ENCODE measurements around the gene CEP170B.
"Not testable (repeated sequence)": the region's sequence is repeated elsewhere in the genome, so short reads cannot be mapped to it uniquely, and the experiment has no call there.

CEP170B gene

DNA sequence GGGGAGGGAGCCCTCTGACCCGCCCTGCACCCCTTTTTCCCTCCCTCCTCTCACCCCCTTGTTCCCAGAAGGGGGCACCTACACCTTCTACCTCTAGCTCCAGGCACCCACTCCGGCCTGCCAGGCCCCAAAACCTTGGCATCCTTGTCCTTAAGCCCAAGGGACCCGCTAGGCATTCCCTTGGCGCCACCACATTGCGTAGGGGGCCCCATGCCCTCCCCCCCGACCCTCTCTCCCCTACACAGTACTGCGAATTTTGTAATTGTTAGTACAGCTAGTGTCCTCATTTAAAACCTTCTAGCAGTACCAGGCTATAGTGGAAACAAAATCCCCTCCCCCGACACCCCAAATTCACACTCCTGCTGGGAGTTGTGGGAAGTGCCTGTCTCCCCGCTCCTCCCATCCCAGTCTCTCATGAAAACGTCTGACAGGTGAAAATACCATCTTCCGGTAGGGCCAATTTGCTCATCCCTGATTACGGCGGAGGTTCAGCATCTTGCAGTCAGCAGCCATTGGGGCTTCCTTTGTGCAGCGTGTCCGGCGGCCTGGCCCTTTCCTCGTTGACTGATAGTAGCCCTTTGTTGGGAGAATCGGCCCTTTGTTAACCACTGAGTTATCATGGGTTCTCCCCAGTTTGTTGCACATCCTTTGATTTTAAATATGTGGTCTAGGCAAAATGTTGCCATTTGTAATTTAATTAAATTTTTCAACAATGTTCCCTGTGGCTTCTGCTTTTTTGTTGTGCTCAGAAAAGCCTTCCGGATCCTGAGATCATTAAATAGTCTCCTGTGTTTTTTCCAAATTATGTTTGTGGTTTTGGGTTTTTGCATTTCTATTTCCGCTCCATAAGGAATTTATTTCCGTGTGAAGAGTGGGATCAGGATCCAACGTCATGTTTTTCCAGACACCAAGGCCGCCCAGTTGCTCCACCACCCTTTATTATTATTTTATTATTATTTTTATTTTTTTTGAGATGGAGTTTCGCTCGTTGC lies 7.9 kb upstream of the CEP170B start:
- Histone ChIP-seq H3K79me2 (ENCODE audit: insufficient read depth, low read length) (no peaks in the 10 kb centered on the region), H3K36me3 (ENCODE audit: insufficient read depth, low read length) (no peaks in the 10 kb centered on the region), H3K4me1 (ENCODE audit: insufficient read depth, low read length, severe bottlenecking) (no peaks in the 10 kb centered on the region), H3F3A (ENCODE audit: insufficient read depth, low read length) (no peaks in the 10 kb centered on the region), H3K4me2 (ENCODE audit: low read length) (no peak overlapping the region), H3K27ac (ENCODE audit: low read depth, low read length, poor library complexity, severe bottlenecking) (no peak overlapping the region), H3K9me2 (ENCODE audit: low read depth, low read length) (no peaks in the 10 kb centered on the region), H3K9me3 (ENCODE audit: low read length) (no peaks in the 10 kb centered on the region), H3K9ac (ENCODE audit: low read length) (no peak overlapping the region), H3K4me3 (ENCODE audit: low read depth, low read length, poor library complexity, severe bottlenecking) (no peak overlapping the region), H3K27me3 (ENCODE audit: insufficient read depth, low read length) (peaks cover 4% of the 10 kb centered on the region; the same call in 1 of the 2 replicates), H2AFZ (ENCODE audit: low read length) (no peak overlapping the region), H4K20me1 (ENCODE audit: insufficient read depth, low read length) (no peaks in the 10 kb centered on the region)
- TF ChIP-seq, protein P1, sequence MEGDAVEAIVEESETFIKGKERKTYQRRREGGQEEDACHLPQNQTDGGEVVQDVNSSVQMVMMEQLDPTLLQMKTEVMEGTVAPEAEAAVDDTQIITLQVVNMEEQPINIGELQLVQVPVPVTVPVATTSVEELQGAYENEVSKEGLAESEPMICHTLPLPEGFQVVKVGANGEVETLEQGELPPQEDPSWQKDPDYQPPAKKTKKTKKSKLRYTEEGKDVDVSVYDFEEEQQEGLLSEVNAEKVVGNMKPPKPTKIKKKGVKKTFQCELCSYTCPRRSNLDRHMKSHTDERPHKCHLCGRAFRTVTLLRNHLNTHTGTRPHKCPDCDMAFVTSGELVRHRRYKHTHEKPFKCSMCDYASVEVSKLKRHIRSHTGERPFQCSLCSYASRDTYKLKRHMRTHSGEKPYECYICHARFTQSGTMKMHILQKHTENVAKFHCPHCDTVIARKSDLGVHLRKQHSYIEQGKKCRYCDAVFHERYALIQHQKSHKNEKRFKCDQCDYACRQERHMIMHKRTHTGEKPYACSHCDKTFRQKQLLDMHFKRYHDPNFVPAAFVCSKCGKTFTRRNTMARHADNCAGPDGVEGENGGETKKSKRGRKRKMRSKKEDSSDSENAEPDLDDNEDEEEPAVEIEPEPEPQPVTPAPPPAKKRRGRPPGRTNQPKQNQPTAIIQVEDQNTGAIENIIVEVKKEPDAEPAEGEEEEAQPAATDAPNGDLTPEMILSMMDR (IDR thresholded peaks at IDR 0.05; ENCODE audit: low read length) = no peak
- TF ChIP-seq EZH2 (IDR thresholded peaks at IDR 0.05; ENCODE audit: borderline replicate concordance, low read length) = no peak

DNA sequence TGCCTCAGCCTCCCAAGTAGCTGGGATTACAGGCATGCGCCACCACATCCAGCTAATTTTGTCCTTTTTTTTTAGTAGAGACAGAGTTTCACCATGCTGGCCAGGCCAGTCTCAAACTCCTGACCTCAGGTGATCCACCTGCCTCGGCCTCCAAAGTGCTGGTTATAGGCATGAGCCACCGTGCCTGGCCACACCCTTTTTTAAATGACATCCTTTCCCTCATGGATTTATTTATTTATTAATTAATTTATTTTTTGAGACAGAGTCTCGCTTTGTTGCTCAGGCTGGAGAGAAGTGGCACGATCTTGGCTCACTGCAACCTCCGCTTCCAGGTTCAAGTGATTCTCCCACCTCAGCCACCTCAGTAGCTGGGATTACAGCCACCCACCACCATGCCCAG lies 7.1 kb upstream of the CEP170B start:
- not testable (repeated sequence) for H3K36me3 ChIP-seq (ENCODE audit: insufficient read depth, low read length); H3K4me2 ChIP-seq (ENCODE audit: low read length); H3K9ac ChIP-seq (ENCODE audit: low read length); H3K27me3 ChIP-seq (ENCODE audit: insufficient read depth, low read length); H3K4me1 ChIP-seq (ENCODE audit: insufficient read depth, low read length, severe bottlenecking); H2AFZ ChIP-seq (ENCODE audit: low read length); H3K9me3 ChIP-seq (ENCODE audit: low read length); H3K9me2 ChIP-seq (ENCODE audit: low read depth, low read length); H3K27ac ChIP-seq (ENCODE audit: low read depth, low read length, poor library complexity, severe bottlenecking); H4K20me1 ChIP-seq (ENCODE audit: insufficient read depth, low read length); H3F3A ChIP-seq (ENCODE audit: insufficient read depth, low read length); H3K79me2 ChIP-seq (ENCODE audit: insufficient read depth, low read length); H3K4me3 ChIP-seq (ENCODE audit: low read depth, low read length, poor library complexity, severe bottlenecking)

DNA sequence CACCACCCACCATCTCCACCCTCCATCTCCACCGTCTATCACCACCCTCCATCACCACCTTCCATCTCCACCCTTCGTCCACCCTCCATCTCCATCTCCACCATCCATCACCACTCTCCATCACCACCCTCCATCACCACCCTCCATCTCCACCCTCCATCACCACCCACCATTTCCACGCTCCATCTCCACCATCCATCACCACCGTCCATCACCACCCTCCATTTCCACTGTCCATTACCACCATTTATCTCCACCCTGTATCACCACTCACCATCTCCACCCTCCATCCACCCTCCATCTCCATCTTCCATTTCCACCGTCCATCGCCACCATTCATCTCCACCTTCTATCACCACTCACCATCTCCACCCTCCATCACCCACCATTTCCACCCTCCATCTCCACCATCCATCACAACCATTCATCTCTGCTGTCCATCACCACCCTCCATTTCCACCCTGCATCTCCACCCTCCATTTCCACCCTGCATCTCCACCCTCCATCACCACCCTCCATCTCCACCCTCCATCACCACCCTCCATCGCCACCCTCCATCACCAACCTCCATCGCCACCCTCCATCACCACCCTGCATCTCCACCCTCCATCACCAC lies 6.1 kb upstream of the CEP170B start:
- Histone ChIP-seq H3F3A (ENCODE audit: insufficient read depth, low read length) (no peaks in the 10 kb centered on the region), H3K4me2 (ENCODE audit: low read length) (no peak overlapping the region), H3K4me3 (ENCODE audit: low read depth, low read length, poor library complexity, severe bottlenecking) (no peak overlapping the region), H3K79me2 (ENCODE audit: insufficient read depth, low read length) (no peaks in the 10 kb centered on the region), H3K4me1 (ENCODE audit: insufficient read depth, low read length, severe bottlenecking) (no peaks in the 10 kb centered on the region), H3K9ac (ENCODE audit: low read length) (no peak overlapping the region), H3K9me3 (ENCODE audit: low read length) (no peaks in the 10 kb centered on the region), H3K27ac (ENCODE audit: low read depth, low read length, poor library complexity, severe bottlenecking) (no peak overlapping the region), H2AFZ (ENCODE audit: low read length) (no peak overlapping the region), H4K20me1 (ENCODE audit: insufficient read depth, low read length) (no peaks in the 10 kb centered on the region), H3K36me3 (ENCODE audit: insufficient read depth, low read length) (no peaks in the 10 kb centered on the region), H3K9me2 (ENCODE audit: low read depth, low read length) (no peaks in the 10 kb centered on the region), H3K27me3 (ENCODE audit: insufficient read depth, low read length) (peaks cover 4% of the 10 kb centered on the region; the same call in 1 of the 2 replicates)
- TF ChIP-seq, protein P1 (IDR thresholded peaks at IDR 0.05; ENCODE audit: low read length) = no peak
- TF ChIP-seq EZH2 (IDR thresholded peaks at IDR 0.05; ENCODE audit: borderline replicate concordance, low read length) = no peak
